ENCODE data around the gene SLC40A1.

Gene SLC40A1

GRCh38 chr2:189566046-189566445, 14.5 kb downstream of the SLC40A1 start:
- no peak for DNase-seq

- DNase-seq: no peak
These were observed 19.1 kb downstream of the SLC40A1 start for GRCh38 chr2:189561371-189562038.

- DNase-seq: no peak
These were observed 20.4 kb downstream of the SLC40A1 start for GRCh38 chr2:189560273-189560586.

DNA sequence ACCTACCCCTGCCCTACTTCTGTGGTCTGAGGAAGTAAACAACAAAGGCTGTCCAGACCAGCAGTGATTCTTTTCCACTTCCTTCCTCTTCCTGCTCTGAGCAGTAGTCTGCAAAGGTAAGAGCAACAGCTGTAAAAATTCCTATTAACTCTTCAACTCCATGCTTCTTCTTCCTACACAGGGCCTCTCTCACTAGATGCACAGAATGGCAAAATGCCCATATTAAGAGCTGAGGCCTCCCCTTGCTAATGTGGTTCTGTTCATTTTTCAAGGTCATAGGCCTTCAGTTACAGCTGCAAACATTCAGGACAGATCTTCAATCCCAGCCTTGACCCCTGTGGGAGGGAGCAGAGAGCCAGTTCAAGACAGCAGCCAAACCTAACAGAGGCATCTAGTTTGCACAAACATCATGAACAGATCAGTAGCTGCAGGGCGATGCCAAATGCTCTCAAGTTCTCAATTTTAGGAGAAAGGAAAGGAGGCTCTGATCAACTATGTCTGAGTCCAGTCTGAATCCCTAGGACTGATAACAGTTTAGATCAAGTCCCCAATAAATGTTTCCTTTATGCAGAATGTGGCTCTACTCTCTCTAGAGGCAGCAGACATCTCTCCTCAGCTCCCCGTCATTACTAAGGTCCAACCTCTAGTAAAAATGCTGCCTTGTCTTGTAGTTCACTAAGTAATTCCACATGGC, 20.9 kb downstream of the SLC40A1 start:
- DNase-seq: no peak

- DNase-seq: no peak
These were observed 21.9 kb downstream of the SLC40A1 start for GRCh38 chr2:189558516-189559272.

DNA sequence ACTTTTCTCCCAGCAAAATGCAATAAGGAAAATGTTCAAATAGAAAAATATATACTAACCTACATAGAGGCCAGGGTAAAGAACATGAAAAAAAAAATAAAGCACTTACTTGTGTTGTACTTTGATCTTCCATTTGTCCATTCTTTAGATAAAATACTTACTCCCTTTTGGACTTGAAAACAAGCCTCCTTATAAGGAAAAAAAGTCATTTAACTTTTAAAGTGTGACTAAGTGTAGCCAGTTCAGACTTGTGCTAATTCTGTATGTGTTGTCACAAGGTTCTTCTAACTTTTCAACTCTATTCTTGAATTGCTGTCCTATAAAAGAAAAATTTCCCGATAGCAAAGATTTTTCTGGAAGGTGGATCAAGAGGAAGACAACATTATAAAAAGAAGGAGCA, 23.2 kb downstream of the SLC40A1 start:
- no peak for DNase-seq

DNA sequence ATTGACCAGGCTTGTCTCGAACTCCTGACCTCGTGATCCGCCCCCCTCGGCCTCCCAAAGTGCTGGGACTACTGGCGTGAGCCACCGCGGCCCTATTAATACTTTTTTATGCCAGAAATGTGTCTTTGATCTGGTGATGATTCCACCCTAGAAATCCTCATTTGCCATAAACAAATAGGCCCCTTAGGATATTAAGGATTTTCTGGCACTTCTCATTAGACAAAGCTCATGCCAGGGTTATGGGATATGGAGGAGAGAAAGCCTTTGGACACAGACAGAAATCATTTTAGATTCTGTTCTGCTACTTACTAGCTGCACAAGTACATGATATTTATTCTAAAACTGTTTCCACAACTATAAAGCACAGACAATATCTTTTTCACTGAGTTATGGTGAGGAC, 24.1 kb downstream of the SLC40A1 start:
- DNase-seq: no peak

- no peak for DNase-seq
These were observed 25.4 kb downstream of the SLC40A1 start for GRCh38 chr2:189555232-189555631.

GRCh38 chr2:189553504-189554088, 27.0 kb downstream of the SLC40A1 start:
- DNase-seq: no peak

- DNase-seq: no peak
These were observed 27.6 kb downstream of the SLC40A1 start for GRCh38 chr2:189552991-189553404.

GRCh38 chr2:189552334-189552990, 28.1 kb downstream of the SLC40A1 start:
- no peak for DNase-seq

- no peak for DNase-seq
These were observed 28.8 kb downstream of the SLC40A1 start for GRCh38 chr2:189551808-189552207.

DNA sequence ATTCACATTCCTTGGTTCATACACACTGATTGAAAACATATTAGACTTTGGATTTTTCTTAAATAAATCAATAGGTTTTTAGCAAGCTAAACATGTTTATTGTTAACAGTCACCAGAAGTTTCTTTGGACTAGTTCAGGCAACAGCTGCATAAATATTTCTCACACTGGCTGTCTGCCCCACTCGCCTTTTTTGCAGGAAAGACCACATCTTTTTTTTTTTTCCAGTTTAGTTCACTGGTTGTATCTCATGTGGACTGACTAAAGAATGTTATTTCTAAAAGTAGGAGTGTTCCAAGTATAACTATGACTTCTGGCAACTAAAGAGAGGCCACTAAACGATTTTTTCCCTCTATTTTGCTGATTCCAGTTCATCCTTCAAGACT, 31.1 kb downstream of the SLC40A1 start:
- DNase-seq: no peak

DNA sequence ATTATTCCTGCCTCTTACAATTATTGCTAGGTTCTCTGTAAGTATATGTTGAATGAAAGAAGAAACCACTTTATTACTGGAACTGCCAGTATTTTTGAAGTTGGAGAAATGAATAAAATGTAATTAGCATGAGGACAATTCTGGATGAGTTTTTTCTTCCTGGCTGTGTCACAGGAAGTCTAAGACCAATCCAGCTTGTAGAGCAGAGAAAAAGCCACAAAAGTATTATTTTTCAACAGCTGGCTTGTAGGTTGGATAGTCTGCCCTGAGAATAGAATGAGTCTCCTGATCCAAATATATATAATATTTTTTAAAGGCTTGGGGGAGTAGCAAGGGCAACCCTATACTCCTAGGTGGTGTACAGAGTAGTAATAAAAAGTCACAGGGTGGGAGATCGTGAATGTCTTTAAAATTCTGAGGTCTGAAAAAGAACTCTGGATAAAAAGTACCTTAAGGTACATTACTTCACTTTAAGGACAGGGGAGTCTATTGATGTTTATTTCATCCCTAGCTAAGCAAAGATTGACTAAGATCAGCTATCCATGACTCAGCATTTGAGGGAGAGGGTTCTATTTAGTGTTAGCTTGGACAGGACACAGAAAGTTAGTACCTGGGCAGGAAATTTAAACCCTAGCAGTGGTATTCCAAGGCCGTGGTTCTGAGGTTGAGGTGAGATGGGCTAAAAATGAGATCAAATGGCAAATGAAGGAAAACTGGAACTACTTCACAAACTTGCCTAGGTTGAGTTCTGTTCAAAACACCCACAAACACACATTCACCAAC, 31.7 kb downstream of the SLC40A1 start:
- no peak for DNase-seq

DNA sequence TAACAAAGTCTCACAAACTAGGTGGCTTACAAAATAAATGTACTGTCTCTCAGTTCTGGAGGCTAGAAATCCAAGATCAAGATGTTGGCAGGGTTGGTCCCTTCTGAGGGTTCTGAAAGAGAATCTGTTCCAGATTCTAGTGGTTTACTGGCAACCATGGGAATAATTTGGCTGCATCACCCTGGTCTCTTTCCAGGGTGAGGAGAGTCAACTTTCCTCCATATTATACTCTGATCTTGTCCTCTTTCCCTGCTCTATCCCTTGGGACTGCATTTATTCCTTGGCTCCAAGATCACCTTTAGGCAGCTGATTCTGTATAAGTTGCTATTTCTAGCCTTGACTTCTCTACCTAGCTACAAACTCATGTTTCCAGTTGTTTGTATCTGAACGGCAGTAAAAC, 35.2 kb downstream of the SLC40A1 start:
- DNase-seq: no peak

- no peak for DNase-seq
These were observed 36.1 kb downstream of the SLC40A1 start for GRCh38 chr2:189544318-189545042.

DNA sequence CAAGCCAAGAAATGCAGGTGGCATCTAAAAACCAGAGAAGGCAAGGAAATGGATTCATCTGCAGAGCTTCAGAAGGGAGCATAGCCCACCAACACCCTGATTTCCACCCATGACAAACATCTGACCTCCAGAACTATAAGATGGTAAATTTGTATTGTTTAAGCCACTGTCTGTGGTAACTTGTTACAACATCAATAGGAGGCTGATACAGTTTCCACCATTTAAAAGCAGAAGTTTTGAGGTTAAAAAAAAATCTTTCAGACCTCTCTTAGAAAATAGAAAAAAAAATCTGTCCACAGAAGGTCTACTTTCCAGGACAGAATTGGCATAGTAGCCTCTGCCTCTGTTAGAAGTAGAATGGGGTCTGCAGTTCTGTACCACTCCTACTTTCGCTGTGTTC, 37.2 kb downstream of the SLC40A1 start:
- no peak for DNase-seq

- no peak for DNase-seq
These were observed 38.3 kb downstream of the SLC40A1 start for GRCh38 chr2:189542145-189542882.

DNA sequence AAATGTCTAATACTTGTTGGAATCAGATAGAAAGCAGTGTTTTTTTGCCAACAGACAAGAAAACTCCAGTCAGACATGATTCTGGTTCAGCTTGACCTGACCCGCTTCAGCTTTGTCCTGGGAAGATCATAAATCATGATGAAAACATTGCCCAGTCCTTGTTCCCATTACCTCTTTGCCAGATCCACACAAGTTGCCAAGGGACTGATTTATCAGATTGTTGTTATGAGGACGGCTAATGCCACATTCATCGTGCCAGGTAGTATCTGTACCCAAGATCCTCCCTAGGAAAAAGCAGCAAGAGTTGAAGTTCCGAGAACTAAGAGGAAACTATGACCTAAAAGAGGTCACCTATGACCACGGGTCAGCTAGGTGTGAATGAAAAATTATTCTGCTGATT, 39.0 kb downstream of the SLC40A1 start:
- DNase-seq: no peak

DNA sequence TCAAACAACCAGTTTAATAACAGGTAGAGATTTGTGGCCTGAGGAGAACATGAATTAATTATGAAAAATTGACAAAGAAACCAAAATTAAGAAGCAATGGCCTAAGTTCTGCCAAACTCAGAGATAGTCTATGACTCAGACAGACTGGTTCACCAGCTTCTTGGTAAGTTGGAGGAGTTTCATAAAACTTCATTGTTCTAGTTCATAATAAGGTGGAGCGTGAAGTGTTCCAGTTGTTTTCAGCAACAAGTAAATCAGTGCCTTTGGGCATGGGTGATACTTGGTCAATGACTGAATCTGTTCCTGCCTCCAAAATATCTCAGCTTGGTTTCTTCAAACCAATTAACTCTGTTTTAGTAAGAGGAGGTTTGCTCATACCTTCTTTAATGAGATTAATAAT, 40.0 kb downstream of the SLC40A1 start:
- DNase-seq: no peak

GRCh38 chr2:189538402-189538801, 42.2 kb downstream of the SLC40A1 start:
- no peak for DNase-seq

Data from GDM1 (cell line).